ENCODE results near the gene HHAT.

Gene HHAT

DNA sequence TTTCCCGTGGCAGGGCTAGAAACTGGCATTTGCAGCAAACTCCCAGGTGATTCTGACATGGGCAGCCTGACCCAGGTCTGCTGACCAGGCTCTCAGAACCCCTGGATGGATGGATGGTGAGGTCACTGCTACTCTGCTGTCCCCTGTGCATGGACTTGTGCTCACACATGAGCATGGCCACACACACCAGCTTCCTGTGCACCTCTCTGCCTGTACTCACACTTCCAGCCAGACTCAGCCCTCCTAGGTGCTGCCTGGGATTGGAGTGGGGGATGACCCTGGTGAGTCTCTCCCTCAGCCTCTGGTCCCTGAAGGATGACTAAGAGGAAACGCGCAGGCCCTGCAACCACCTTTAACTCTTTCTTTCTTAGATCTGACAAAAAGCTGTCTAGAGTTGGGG is 361.1 kb downstream of the HHAT start:
- ChIA-PET CTCF (interaction anchor here (0.9 kb wide), 1 partner anchor 242 kb away, joined by 4 read pairs; no protein-coding TSS in a partner anchor), POLR2A (no interaction called here)
- TF ChIP-seq, protein P1, sequence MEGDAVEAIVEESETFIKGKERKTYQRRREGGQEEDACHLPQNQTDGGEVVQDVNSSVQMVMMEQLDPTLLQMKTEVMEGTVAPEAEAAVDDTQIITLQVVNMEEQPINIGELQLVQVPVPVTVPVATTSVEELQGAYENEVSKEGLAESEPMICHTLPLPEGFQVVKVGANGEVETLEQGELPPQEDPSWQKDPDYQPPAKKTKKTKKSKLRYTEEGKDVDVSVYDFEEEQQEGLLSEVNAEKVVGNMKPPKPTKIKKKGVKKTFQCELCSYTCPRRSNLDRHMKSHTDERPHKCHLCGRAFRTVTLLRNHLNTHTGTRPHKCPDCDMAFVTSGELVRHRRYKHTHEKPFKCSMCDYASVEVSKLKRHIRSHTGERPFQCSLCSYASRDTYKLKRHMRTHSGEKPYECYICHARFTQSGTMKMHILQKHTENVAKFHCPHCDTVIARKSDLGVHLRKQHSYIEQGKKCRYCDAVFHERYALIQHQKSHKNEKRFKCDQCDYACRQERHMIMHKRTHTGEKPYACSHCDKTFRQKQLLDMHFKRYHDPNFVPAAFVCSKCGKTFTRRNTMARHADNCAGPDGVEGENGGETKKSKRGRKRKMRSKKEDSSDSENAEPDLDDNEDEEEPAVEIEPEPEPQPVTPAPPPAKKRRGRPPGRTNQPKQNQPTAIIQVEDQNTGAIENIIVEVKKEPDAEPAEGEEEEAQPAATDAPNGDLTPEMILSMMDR (IDR thresholded peaks at IDR 0.05; ENCODE audit: insufficient read depth, low read length, missing control alignments): no peak
- no peak overlapping the region for H3K4me3 ChIP-seq (ENCODE audit: low read depth, low read length)
- no peak for DNase-seq (ENCODE audit: low read depth, low spot score)

DNA sequence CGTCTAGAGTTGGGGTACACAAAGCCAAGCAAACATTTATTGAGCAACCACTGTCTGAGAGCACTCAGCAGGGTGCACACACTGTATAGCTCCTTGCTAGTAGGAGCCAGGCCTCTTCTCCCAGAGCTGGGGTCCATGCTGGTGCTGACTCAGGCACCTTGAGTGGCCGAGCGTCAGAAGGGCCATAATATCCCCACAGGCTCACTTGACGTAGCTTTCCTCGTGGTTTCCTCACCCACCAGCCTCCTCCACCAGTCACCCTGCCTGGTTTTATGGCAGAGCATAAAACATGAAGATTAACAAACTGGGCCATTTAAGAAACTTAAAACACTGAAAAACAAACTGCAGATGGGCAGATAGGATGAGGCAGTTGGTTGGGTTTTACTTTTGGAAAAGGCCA is 361.5 kb downstream of the HHAT start:
- ChIA-PET POLR2A (no interaction called here), CTCF (no interaction called here)
- TF ChIP-seq, protein P1 (IDR thresholded peaks at IDR 0.05; ENCODE audit: insufficient read depth, low read length, missing control alignments): no peak
- H3K4me3 ChIP-seq (ENCODE audit: low read depth, low read length): no peak overlapping the region
- DNase-seq (ENCODE audit: low read depth, low spot score): no peak

DNA sequence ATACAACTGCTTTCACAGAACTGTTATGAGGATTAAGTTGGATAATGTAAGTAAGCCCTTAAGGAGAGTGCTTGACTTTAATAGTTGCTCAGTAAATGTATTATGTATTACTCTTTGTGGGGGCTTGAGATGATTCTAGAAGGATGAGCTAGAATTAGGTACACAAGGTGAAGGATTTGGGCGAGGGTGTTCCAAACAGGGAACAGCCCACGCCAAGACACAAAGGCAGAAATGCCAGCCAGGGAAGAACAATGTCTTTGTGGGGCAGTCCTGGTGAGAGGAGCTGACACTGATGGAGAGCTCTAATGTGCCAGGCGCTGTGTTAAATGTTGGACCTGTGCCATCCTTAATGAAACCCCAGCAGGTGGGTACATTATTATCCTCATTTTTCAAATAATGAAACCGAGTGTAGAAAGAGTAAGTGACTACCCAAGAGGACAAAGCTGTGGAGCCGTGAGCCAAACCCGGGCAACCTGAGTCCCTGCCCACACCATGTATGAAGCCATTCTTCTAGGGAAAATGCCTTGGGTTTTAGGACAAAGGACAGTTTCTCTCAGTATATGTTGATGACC is 362.4 kb downstream of the HHAT start:
- TF ChIP-seq, protein P1 (IDR thresholded peaks at IDR 0.05; ENCODE audit: insufficient read depth, low read length, missing control alignments): no peak
- POLR2A ChIA-PET: no interaction called here
- DNase-seq (ENCODE audit: low read depth, low spot score): no peak

DNA sequence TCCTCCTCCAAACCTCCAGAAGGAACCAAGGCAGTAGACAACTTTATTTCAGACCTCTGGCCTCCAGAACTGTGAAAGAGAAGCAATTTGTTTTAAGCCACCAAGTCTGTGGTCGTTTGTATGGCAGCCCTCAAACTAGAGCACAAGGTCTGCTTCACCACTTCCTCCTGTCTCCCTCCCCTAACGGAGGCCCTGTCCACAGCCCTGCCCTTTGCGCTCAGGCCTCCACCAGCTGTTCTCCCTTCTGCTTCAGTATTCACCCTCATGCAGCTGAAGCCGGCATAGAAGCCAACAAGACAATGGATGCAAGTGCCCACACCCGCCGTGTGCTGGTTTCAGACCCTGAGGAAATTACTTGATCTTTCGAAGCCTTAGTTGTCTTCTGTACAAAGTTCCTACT is 364.1 kb downstream of the HHAT start:
- ChIA-PET POLR2A (no interaction called here), CTCF (no interaction called here)
- H3K4me3 ChIP-seq (ENCODE audit: low read depth, low read length): no peak overlapping the region
- no peak for DNase-seq (ENCODE audit: low read depth, low spot score)
- TF ChIP-seq, protein P1 (IDR thresholded peaks at IDR 0.05; ENCODE audit: insufficient read depth, low read length, missing control alignments): no peak

More for the DNA sequence above, 362.4 kb downstream of the HHAT start:
- H3K4me3 ChIP-seq (ENCODE audit: low read depth, low read length): no peak overlapping the region
- CTCF ChIA-PET: no interaction called here

DNA sequence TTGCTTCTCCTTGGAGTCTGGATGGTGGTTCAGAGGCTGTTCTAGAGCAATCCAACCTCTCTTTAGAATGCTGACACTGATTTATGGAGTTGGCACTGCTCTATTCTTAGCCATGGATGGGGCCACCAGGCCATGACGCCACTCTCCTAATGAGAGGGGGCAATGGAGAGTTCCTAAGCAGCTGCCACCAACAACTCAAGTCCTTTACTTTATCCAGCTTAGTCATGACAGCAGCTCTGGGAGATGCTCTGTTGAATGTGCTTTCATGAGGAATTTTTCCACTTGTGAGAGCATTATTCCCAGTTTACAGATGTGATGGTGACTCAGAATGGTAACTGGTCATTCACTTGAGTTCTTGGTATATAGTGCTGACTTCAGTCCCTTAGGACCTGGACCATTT is 366.3 kb downstream of the HHAT start:
- ChIA-PET CTCF (interaction anchor here (1.1 to 1.2 kb wide), 3 partner anchors 11 to 439 kb away, joined by 3 to 6 read pairs (median 3); partner anchors contain the start of gene KCNH1), POLR2A (no interaction called here)
- no peak overlapping the region for H3K4me3 ChIP-seq (ENCODE audit: low read depth, low read length)
- TF ChIP-seq, protein P1 (IDR thresholded peaks at IDR 0.05; ENCODE audit: insufficient read depth, low read length, missing control alignments): no peak
- no peak for DNase-seq (ENCODE audit: low read depth, low spot score)

DNA sequence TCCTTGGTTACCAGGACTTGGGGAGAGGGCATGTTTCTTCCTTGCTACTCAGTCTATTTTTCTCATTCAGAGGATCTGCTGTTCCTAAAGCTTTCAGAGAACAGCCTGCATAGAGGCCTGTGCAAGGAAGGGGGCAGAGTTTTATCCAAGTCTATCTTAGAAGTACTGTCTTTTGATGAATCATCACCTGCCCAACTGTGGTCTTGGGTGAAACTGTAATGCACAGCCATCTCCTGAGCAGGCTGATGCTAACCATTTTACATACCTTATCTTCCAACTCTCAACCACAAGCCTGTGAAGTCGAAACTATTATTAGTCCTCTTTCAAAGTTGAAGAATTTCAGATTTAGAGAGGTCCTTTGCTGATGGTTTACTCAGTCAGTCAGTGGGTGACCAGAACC is 368.0 kb downstream of the HHAT start:
- TF ChIP-seq, protein P1 (IDR thresholded peaks at IDR 0.05; ENCODE audit: insufficient read depth, low read length, missing control alignments): no peak
- H3K4me3 ChIP-seq (ENCODE audit: low read depth, low read length): no peak overlapping the region
- CTCF ChIA-PET: interaction anchor here (0.9 to 1.3 kb wide), 3 partner anchors 9 to 13 kb away, joined by 3 to 4 read pairs (median 3); no protein-coding TSS in a partner anchor
- DNase-seq (ENCODE audit: low read depth, low spot score): no peak
- POLR2A ChIA-PET: no interaction called here

Data from AG04449 (cell line).